Heart left ventricle (tissue), 13 donors: ENCODE measurements around the gene PLEKHA1.

ENCODE experiments used
- POLR2A ChIP-seq, 2 donors: fragments of 450-650 bp; IDR thresholded peaks; one replicate each; pipeline ENCODE4 v1.6.1; 2017; ENCODE audit warnings: antibody characterized with exemption in 2 of 2, mild to moderate bottlenecking in 2 of 2, moderate library complexity in 2 of 2
- TF ChIP-seq, protein P1 (sequence below), 12 donors: fragments of 200-600 bp; sonication (generic) in 4 of 12; IDR thresholded peaks; one replicate each; pipeline versions ENCODE4 v1.5.0 to v1.8.0; 2018 to 2022; ENCODE audit warnings: antibody characterized with exemption in 12 of 12, mild to moderate bottlenecking in 5 of 12
- donor health status: ischemic (EF 13 %, LVEDD 7.1; RV severe dilation, severe dysfunction).
- donor health status: DM: no; HTN: yes; CAD: no.
- donor health status: DM: no; HTN: no; CAD: no.
- donor health status: ischemic (EF 25% LVEDD 6.9; RV normal size, moderate dysfunction).
- donor health status: ischemic (EF 25% LVEDD 5.7; RV mildly dilated, moderate dysfunction).
- donor health status: ischemic (EF 35%, LVEDD 5.7; RV mildly dilated, moderate dysfunction).
- donor health status: nonischemic (EF 11% LVEDD 7.7; RV severe dilation, severe dysfunction).
- donor health status: DM: yes; HTN: yes; CAD: no.
- donor health status: PGD.
- donor health status: ischemic (EF 29% LVEDD 5.4; RV normal size, mild dysfunction).
- donor health status: nonischemic (EF 23%, LVEDD 6.1; RV moderate dilation, normal function).

- TF ChIP-seq, protein P1, sequence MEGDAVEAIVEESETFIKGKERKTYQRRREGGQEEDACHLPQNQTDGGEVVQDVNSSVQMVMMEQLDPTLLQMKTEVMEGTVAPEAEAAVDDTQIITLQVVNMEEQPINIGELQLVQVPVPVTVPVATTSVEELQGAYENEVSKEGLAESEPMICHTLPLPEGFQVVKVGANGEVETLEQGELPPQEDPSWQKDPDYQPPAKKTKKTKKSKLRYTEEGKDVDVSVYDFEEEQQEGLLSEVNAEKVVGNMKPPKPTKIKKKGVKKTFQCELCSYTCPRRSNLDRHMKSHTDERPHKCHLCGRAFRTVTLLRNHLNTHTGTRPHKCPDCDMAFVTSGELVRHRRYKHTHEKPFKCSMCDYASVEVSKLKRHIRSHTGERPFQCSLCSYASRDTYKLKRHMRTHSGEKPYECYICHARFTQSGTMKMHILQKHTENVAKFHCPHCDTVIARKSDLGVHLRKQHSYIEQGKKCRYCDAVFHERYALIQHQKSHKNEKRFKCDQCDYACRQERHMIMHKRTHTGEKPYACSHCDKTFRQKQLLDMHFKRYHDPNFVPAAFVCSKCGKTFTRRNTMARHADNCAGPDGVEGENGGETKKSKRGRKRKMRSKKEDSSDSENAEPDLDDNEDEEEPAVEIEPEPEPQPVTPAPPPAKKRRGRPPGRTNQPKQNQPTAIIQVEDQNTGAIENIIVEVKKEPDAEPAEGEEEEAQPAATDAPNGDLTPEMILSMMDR (IDR thresholded peaks at IDR 0.05): no peak
- TF ChIP-seq POLR2A (IDR thresholded peaks at IDR 0.05): no peak
These were observed 17.4 kb downstream of the PLEKHA1 start for GRCh38 chr10:122391875-122392274.
